GM19452 (cell line): Measurements from ENCODE around the gene JMJD4.
"Not testable (repeated sequence)": the region's sequence is repeated elsewhere in the genome, so short reads cannot be mapped to it uniquely, and the experiment has no call there.

Source experiments
- ATAC-seq: cut with Tn5 transposase; IDR thresholded peaks from one replicate; pipeline ENCODE4 v1.9.1; 2021; ENCODE audit not compliant: unreplicated experiment

The JMJD4 gene

GRCh38 chr1:227701631-227702030 lies 33.5 kb downstream of the JMJD4 start:
- ATAC-seq = not testable (repeated sequence)

- ATAC-seq = no peak
Observed at GRCh38 chr1:227697321-227697864, 37.7 kb downstream of the JMJD4 start.

- no peak for ATAC-seq
Observed at GRCh38 chr1:227685807-227686206, 49.3 kb downstream of the JMJD4 start.
